Measurements from ENCODE around the gene MMP13. TPM values are rescaled to one million over a fixed set of nuclear protein-coding genes. Genes with fewer than 3 reads are reported as not detected.

MMP13 gene
- total and polyA plus RNA-seq, 2 of the 4 experiments (the other 2 are of a cell fraction): not detected

DNA sequence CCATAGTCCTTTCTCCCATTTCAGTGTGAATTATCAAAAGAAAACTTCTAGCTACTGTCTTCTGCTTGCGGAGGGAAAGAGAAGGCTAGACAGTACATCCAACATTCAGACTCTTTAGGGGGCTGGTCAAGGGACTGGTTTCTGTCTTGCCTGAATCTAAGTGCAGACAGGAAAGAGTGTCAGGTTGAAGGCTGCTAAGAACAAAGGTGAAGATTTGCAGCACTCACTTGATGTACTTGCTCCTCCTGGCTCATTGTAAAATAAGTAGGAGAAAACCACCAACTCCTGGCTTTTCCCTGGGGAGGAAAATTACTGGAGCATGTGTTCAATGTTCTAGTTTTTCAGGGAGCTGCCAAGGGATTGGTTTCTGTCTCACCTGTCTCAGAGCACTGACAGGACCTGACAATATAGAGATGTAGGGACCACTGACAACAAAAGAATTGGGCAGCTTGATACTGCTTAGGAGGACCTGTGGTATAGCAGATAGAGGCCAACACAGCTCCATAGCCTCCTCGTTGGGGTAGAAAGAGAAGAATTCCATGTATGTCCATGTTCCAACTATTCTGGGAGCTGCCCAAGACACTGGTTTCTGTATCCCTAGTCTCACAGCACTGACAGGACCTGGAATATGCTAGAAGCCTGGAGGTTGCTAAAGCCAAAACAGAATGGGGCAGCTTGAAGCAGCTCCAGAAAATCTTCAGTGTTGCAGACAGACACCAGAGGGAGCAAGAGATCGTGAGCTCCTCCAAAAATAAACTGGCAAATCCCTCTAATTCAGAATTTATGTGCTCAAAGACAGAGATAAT is 41.1 kb downstream of the MMP13 start:
- no peak overlapping the region for H3K14ac ChIP-seq (replicated peaks; ENCODE audit: low read depth, low read length)
- ATAC-seq (ENCODE audit: low read depth) (peak; percentile 88), DNase-seq (peak; percentile 56)
- intact Hi-C loops (cut with micrococcal nuclease): loop anchor here (1.0 kb wide), 2 partner anchors 27 to 141 kb away; no protein-coding TSS in a partner anchor
- H4K91ac ChIP-seq (ENCODE audit: insufficient read depth, low read depth, low read length): no peak overlapping the region
- H3K18ac ChIP-seq (ENCODE audit: low read depth, low read length): no peak overlapping the region
- H3K4me3 ChIP-seq (ENCODE audit: insufficient read depth, low read depth, low read length): no peak overlapping the region
- H4K8ac ChIP-seq (ENCODE audit: low read depth in 2 of 2, low read length in 2 of 2): no peak overlapping the region
- ChIA-PET POLR2A (ENCODE audit: unreplicated experiment) (interaction anchor here (1.1 kb wide), 1 partner anchor 210 kb away, joined by 3 read pairs; no protein-coding TSS in a partner anchor), CTCF (interaction anchor here (0.5 to 1.8 kb wide), 24 partner anchors 10 to 195 kb away, joined by 3 to 12 read pairs (median 4); partner anchors contain the start of genes DYNC2H1 and MMP10)
- no peak overlapping the region for H2BK20ac ChIP-seq (ENCODE audit: low read depth, low read length)
- H3K23ac ChIP-seq (ENCODE audit: low read depth, low read length): no peak overlapping the region
- no peak overlapping the region for H2BK5ac ChIP-seq (ENCODE audit: low read depth, low read length, poor library complexity, severe bottlenecking)
- H3K9ac ChIP-seq (ENCODE audit: low read depth, low read length): no peak overlapping the region
- TF ChIP-seq CEBPB (IDR thresholded peaks at IDR 0.05; ENCODE audit: low read depth, low read length): no peak
- TF ChIP-seq, protein P1, sequence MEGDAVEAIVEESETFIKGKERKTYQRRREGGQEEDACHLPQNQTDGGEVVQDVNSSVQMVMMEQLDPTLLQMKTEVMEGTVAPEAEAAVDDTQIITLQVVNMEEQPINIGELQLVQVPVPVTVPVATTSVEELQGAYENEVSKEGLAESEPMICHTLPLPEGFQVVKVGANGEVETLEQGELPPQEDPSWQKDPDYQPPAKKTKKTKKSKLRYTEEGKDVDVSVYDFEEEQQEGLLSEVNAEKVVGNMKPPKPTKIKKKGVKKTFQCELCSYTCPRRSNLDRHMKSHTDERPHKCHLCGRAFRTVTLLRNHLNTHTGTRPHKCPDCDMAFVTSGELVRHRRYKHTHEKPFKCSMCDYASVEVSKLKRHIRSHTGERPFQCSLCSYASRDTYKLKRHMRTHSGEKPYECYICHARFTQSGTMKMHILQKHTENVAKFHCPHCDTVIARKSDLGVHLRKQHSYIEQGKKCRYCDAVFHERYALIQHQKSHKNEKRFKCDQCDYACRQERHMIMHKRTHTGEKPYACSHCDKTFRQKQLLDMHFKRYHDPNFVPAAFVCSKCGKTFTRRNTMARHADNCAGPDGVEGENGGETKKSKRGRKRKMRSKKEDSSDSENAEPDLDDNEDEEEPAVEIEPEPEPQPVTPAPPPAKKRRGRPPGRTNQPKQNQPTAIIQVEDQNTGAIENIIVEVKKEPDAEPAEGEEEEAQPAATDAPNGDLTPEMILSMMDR (conservative IDR thresholded peaks at IDR 0.05; ENCODE audit: low read depth, low read length): peak; percentile 68
- TF ChIP-seq SMC3 (IDR thresholded peaks at IDR 0.05; ENCODE audit: low read depth, low read length): peak; percentile 83
- TF ChIP-seq BHLHE40 (IDR thresholded peaks at IDR 0.05; ENCODE audit: low read depth, low read length): no peak
- peak; percentile 68 for TF ChIP-seq RAD21 (IDR thresholded peaks at IDR 0.05; ENCODE audit: low read length)
- no peak for TF ChIP-seq FOS (IDR thresholded peaks at IDR 0.05; ENCODE audit: low read depth, low read length)
- no peak for TF ChIP-seq NFE2L2 (IDR thresholded peaks at IDR 0.05; ENCODE audit: low read depth, low read length)
- TF ChIP-seq MAFK (IDR thresholded peaks at IDR 0.05; ENCODE audit: low read depth, low read length): no peak
- H4K5ac ChIP-seq (ENCODE audit: low read depth, low read length): no peak overlapping the region
- H3K4me1 ChIP-seq (ENCODE audit: control insufficient read depth, insufficient read depth, low read length): no peaks in the 10 kb centered on the region
- dilution Hi-C loops (cut with HindIII; ENCODE audit: low sequenced_read_pairs, unreplicated experiment): no loop called here
- H3K9me1 ChIP-seq (ENCODE audit: insufficient read depth, low read length): no peaks in the 10 kb centered on the region
- H3K27ac ChIP-seq (ENCODE audit: insufficient read depth, low read length): no peak overlapping the region
- no peak overlapping the region for H3K56ac ChIP-seq (ENCODE audit: extremely low read depth, insufficient read depth, low read length)
- no peak overlapping the region for H2AFZ ChIP-seq (replicated peaks; ENCODE audit: low read length, poor library complexity)
- no peaks in the 10 kb centered on the region for H4K20me1 ChIP-seq (ENCODE audit: insufficient read depth, low read length)
- no peaks in the 10 kb centered on the region for H3K36me3 ChIP-seq (ENCODE audit: control insufficient read depth, insufficient read depth, low read length)
- no TSS peak for BruUV-seq (replicated peaks)
- no peak overlapping the region for H3K4ac ChIP-seq (ENCODE audit: low read depth, low read length)
- no peak overlapping the region for H2BK15ac ChIP-seq (ENCODE audit: low read depth, low read length)
- H3K79me1 ChIP-seq (ENCODE audit: low read depth in 1 of 2, low read length in 2 of 2): no peaks in the 10 kb centered on the region
- WGBS, 2 experiments (ENCODE audit: extremely low coverage in 2 of 2, insufficient read length in 1 of 2): no CpG with 5 or more reads among the region's 3 CpGs
- no peaks in the 10 kb centered on the region; the same call in 1 of the 2 replicates for H3K27me3 ChIP-seq (ENCODE audit: control insufficient read depth, insufficient read depth, low read length)
- in situ Hi-C loops (cut with MboI; ENCODE audit: low sequenced_read_pairs): loop anchor here (5.0 kb wide), 1 partner anchor 138 kb away; no protein-coding TSS in a partner anchor
- H2AK9ac ChIP-seq (replicated peaks; ENCODE audit: low read depth, low read length, poor library complexity): no peak overlapping the region
- H3K4me2 ChIP-seq (ENCODE audit: low read depth, low read length): no peak overlapping the region
- H2AK5ac ChIP-seq (ENCODE audit: low read depth, low read length): no peak overlapping the region
- H3K9me3 ChIP-seq (ENCODE audit: control insufficient read depth, insufficient read depth, low read length): no peaks in the 10 kb centered on the region
- H2BK120ac ChIP-seq (ENCODE audit: low read depth, low read length): no peak overlapping the region
